Stomach (tissue), 9 donors: ENCODE measurements around the gene PLGRKT. TPM values are rescaled to one million over a fixed set of nuclear protein-coding genes. Genes with fewer than 3 reads are reported as not detected.
A peak's percentile ranks its signal among the peaks of the same experiment; 100 is the strongest.
"Not testable (repeated sequence)": the region's sequence is repeated elsewhere in the genome, so short reads cannot be mapped to it uniquely, and the experiment has no call there.

Source experiments
- DNase-seq, 2 donors: peaks; one replicate each; pipeline versions ENCODE4 v3.0.0 to v3.0.0-alpha.2; 2013 to 2019
- H3K27ac ChIP-seq, 5 donors: fragments of 200-600 bp in 4 of 5; sonication (generic) in 4 of 5; one replicate each; pipeline ENCODE4 v1.5.1; 2013 to 2019; ENCODE audit warnings: mild to moderate bottlenecking in 1 of 5, moderate library complexity in 1 of 5
- H3K27me3 ChIP-seq, 3 donors: fragments of 200-600 bp; sonication (generic); one replicate each; pipeline ENCODE4 v1.5.1; 2017 to 2019; ENCODE audit warnings: mixed run types in 1 of 3
- H3K36me3 ChIP-seq, 4 donors: fragments of 200-600 bp; sonication (generic); 1 replicate in 3 of 4; 2 replicates in 1 of 4; pipeline ENCODE4 v1.5.1; 2016 to 2019
- H3K4me1 ChIP-seq, 4 donors: fragments of 200-600 bp; sonication (generic); one replicate each; pipeline ENCODE4 v1.5.1; 2016 to 2019
- H3K4me3 ChIP-seq, 4 donors: fragments of 200-600 bp; sonication (generic) in 3 of 4; one replicate each; pipeline ENCODE4 v1.5.1; 2016 to 2019; ENCODE audit warnings: mild to moderate bottlenecking in 1 of 4
- H3K9me3 ChIP-seq, 4 donors: fragments of 200-600 bp; sonication (generic); one replicate each; pipeline ENCODE4 v1.5.1; 2016 to 2019
- CTCF ChIP-seq, 7 experiments: fragments of 450-650 bp in 4 of 7; fragments of 200-600 bp in 3 of 7; sonication (generic) in 3 of 7; IDR thresholded peaks; one replicate each; pipeline ENCODE4 v1.5.1; 2016 to 2019; ENCODE audit warnings: antibody characterized with exemption in 7 of 7, control low read depth in 2 of 7, mild to moderate bottlenecking in 1 of 7
- EP300 ChIP-seq: sonication (generic); formaldehyde crosslinking; IDR thresholded peaks from one replicate; pipeline ENCODE4 v1.6.1; 2017; ENCODE audit warnings: antibody characterized with exemption
- POLR2A ChIP-seq, 4 donors: fragments of 450-650 bp; IDR thresholded peaks; one replicate each; pipeline ENCODE4 v1.6.1; 2016; ENCODE audit warnings: antibody characterized with exemption in 4 of 4, control low read depth in 2 of 4, mild to moderate bottlenecking in 1 of 4, moderate library complexity in 1 of 4
- POLR2AphosphoS5 ChIP-seq, 3 donors: sonication (generic); formaldehyde crosslinking; IDR thresholded peaks; one replicate each; pipeline ENCODE4 v1.6.1; 2016; ENCODE audit warnings: antibody characterized with exemption in 3 of 3
- WGBS, 5 donors: extraction: QIAGEN DNeasy Blood & Tissue Kit in 3 of 5; methylation state at CpG; one replicate each; pipeline versions ENCODE4 v1.1.5 to v1.1.7; 2013 to 2018; 5-methylcytosine and 5-hydroxymethylcytosine counted together
- intact Hi-C: fragments of 100-400 bp; cut with DNase I; formaldehyde crosslinking; loops from one replicate; pipeline ENCODE4 v1.15.1; 2023; ENCODE audit warnings: low total_unique reads
- polyA plus RNA-seq, 3 donors: library from polyadenylated mRNA; stranded (reverse); fragments of 200-250 nt; gene quantifications; one replicate each; pipeline ENCODE4 v1.2.3, GENCODE V29; 2013
- total RNA-seq, 5 donors: library from RNA; depleted of rRNA; stranded (reverse); fragments of >200 nt; gene quantifications; one replicate each; pipeline versions ENCODE4 v1.1.0 to v1.2.3, GENCODE V29; 2014 to 2016
- donor health status: healthy with polysubstance abuse.
- donor health status: Bipolar disorder and iron deficiency.
- donor health status: healthy.

Gene PLGRKT
- total and polyA plus RNA-seq, 8 donors: 1.2 to 69.6 (median 15.7) TPM; not detected in 1

- Histone ChIP-seq H3K36me3 (no peaks in the 10 kb centered on the region), H3K4me3 (no peak overlapping the region), H3K27me3 (no peaks in the 10 kb centered on the region), H3K27ac (no peak overlapping the region), H3K9me3 (no peaks in the 10 kb centered on the region), H3K4me1 (peaks cover 0 to 6% (median 0%) of the 10 kb centered on the region in 4 donors)
- 28 to 53% (median 29%) methylated on average over 9 to 10 of the region's 10 CpGs for WGBS, 5 donors
- intact Hi-C loops: no loop called here
- peak; percentile 50 to 91 for DNase-seq
- no peak for TF ChIP-seq CTCF (IDR thresholded peaks at IDR 0.05)
- no peak for TF ChIP-seq POLR2AphosphoS5 (IDR thresholded peaks at IDR 0.05)
- no peak for TF ChIP-seq POLR2A (IDR thresholded peaks at IDR 0.05)
- TF ChIP-seq EP300: no peak
Observed at GRCh38 chr9:5326893-5327548, 110.7 kb downstream of the PLGRKT start.

GRCh38 chr9:5326187-5326586, 111.5 kb downstream of the PLGRKT start:
- DNase-seq: no peak

GRCh38 chr9:5321601-5322000, 116.1 kb downstream of the PLGRKT start:
- H3K36me3 ChIP-seq, intact Hi-C loops, H3K4me3 ChIP-seq, DNase-seq, H3K27ac ChIP-seq, H3K9me3 ChIP-seq, H3K4me1 ChIP-seq, H3K27me3 ChIP-seq: not testable (repeated sequence)
- WGBS, 5 donors: 67 to 81% (median 79%) methylated on average over 1 of the region's 1 CpG

More at GRCh38 chr9:5326187-5326586, 111.5 kb downstream of the PLGRKT start:
- no peaks in the 10 kb centered on the region for H3K9me3 ChIP-seq
- H3K27me3 ChIP-seq: no peaks in the 10 kb centered on the region
- H3K27ac ChIP-seq: no peak overlapping the region
- H3K36me3 ChIP-seq: no peaks in the 10 kb centered on the region
- intact Hi-C loops: no loop called here
- H3K4me1 ChIP-seq: peaks cover 0 to 6% (median 0%) of the 10 kb centered on the region in 4 donors
- TF ChIP-seq POLR2AphosphoS5 (IDR thresholded peaks at IDR 0.05) (no peak), EP300 (no peak), CTCF (IDR thresholded peaks at IDR 0.05) (no peak), POLR2A (IDR thresholded peaks at IDR 0.05) (no peak)
- no peak overlapping the region for H3K4me3 ChIP-seq

GRCh38 chr9:5321058-5321457, 116.7 kb downstream of the PLGRKT start:
- Histone ChIP-seq H3K27ac (no peak overlapping the region), H3K27me3 (no peaks in the 10 kb centered on the region), H3K4me1 (no peaks in the 10 kb centered on the region), H3K9me3 (peaks cover 0 to 7% (median 5%) of the 10 kb centered on the region in 4 donors), H3K4me3 (no peak overlapping the region), H3K36me3 (no peaks in the 10 kb centered on the region)
- DNase-seq: no peak
- TF ChIP-seq EP300 (no peak), CTCF (IDR thresholded peaks at IDR 0.05) (no peak), POLR2A (IDR thresholded peaks at IDR 0.05) (no peak), POLR2AphosphoS5 (IDR thresholded peaks at IDR 0.05) (no peak)
- intact Hi-C loops: no loop called here
- WGBS, 5 donors: 13 to 38% (median 14%) methylated on average over 1 of the region's 1 CpG

GRCh38 chr9:5316406-5316805, 121.3 kb downstream of the PLGRKT start:
- H3K9me3 ChIP-seq: peaks cover 4 to 32% (median 23%) of the 10 kb centered on the region in 4 donors
- H3K27me3 ChIP-seq, H3K27ac ChIP-seq, DNase-seq, H3K4me3 ChIP-seq, intact Hi-C loops, H3K4me1 ChIP-seq, H3K36me3 ChIP-seq: not testable (repeated sequence)
- WGBS, 5 donors: 92 to 100% (median 98%) methylated on average over 1 of the region's 1 CpG
